MCF 10A (cell line): ENCODE measurements around the gene IFT20. TPM values are rescaled to one million over a fixed set of nuclear protein-coding genes. Genes with fewer than 3 reads are reported as not detected.

ENCODE experiments used
- BruUV-seq: library from RNA; stranded (reverse); fragments of 400-500 nt; replicated peaks from 2 replicates; lab custom pipeline; 2021; lab: Mats Ljungman, UMichigan
- CTCF ChIA-PET: fragments of 300-600 bp; sonication (Branson Sonifier 250); formaldehyde crosslinking; extraction: SDS; loops from one replicate; lab custom pipeline; 2021; ENCODE audit warnings: antibody characterized with exemption, inconsistent platforms; lab: Yijun Ruan, JAX
- POLR2A ChIA-PET: fragments of 300-600, 350-650 bp; sonication (Branson Sonifier 250); formaldehyde crosslinking; extraction: SDS; loops from one replicate; lab custom pipeline; 2020; ENCODE audit warnings: antibody characterized with exemption, inconsistent platforms; lab: Yijun Ruan, JAX
- DNase-seq: peaks from one replicate; pipeline ENCODE4 v3.0.0-alpha.2; 2018; ENCODE audit not compliant: unreplicated experiment
- H3K27ac Mint-ChIP-seq: one replicate; pipeline ENCODE4 v1.8.0; 2022; ENCODE audit warnings: mild to moderate bottlenecking, low read depth, mixed read lengths; ENCODE audit not compliant: unreplicated experiment
- H3K27me3 Mint-ChIP-seq: one replicate; pipeline ENCODE4 v1.8.0; 2022; ENCODE audit warnings: mixed read lengths; ENCODE audit not compliant: insufficient read depth, unreplicated experiment
- H3K36me3 Mint-ChIP-seq: one replicate; pipeline ENCODE4 v1.8.0; 2022; ENCODE audit warnings: mild to moderate bottlenecking, moderate library complexity, mixed read lengths; ENCODE audit not compliant: insufficient read depth, unreplicated experiment
- H3K4me1 Mint-ChIP-seq: one replicate; pipeline ENCODE4 v1.8.0; 2022; ENCODE audit warnings: mixed read lengths; ENCODE audit not compliant: insufficient read depth, unreplicated experiment
- H3K4me3 Mint-ChIP-seq: one replicate; pipeline ENCODE4 v1.8.0; 2022; ENCODE audit warnings: mild to moderate bottlenecking, moderate library complexity, mixed read lengths; ENCODE audit not compliant: unreplicated experiment
- H3K9me3 Mint-ChIP-seq: one replicate; pipeline ENCODE4 v1.8.0; 2022; ENCODE audit warnings: mixed read lengths; ENCODE audit not compliant: unreplicated experiment
- intact Hi-C: fragments of 100-400 bp; cut with micrococcal nuclease; formaldehyde crosslinking; loops from 2 replicates; pipeline ENCODE4 v1.14.1; 2022
- total RNA-seq: library from RNA; stranded (reverse); gene quantifications from 2 replicates; pipeline ENCODE4 v1.2.3, GENCODE V29; 2022
- TF ChIP-seq, protein P1 (sequence below): fragments of 200-600 bp; IDR thresholded peaks from one replicate; pipeline ENCODE4 v1.8.0; 2022; ENCODE audit warnings: antibody characterized with exemption, mild to moderate bottlenecking; ENCODE audit not compliant: unreplicated experiment

Gene IFT20
- total RNA-seq, 1 experiment from 2014 or later: 29.3 TPM

DNA sequence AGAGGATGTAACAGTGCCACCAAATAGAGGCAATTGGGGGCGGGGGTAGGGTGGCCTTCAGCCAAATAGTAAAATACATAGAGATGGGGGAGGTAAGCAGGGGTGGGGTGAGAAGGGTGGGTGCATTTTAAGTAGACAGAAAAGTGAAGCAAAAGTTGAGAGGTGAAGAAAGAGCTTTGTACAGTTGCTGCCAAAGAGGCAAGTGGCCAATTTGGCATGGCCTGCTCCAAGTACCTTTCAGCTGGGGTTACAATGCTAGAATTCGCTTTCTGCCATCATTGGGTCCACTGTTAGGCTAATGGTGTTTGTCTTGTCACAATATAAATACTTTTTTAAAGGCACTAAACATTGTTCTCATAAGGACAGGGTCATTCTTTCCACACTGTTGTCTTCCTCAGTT lies 21.4 kb downstream of the IFT20 start:
- Mint-ChIP-seq H3K36me3 (no peaks in the 10 kb centered on the region), H3K9me3 (no peaks in the 10 kb centered on the region), H3K27ac (no peak overlapping the region), H3K27me3 (no peaks in the 10 kb centered on the region), H3K4me3 (no peak overlapping the region), H3K4me1 (peaks cover 9% of the 10 kb centered on the region)
- intact Hi-C loops: no loop called here
- TF ChIP-seq, protein P1, sequence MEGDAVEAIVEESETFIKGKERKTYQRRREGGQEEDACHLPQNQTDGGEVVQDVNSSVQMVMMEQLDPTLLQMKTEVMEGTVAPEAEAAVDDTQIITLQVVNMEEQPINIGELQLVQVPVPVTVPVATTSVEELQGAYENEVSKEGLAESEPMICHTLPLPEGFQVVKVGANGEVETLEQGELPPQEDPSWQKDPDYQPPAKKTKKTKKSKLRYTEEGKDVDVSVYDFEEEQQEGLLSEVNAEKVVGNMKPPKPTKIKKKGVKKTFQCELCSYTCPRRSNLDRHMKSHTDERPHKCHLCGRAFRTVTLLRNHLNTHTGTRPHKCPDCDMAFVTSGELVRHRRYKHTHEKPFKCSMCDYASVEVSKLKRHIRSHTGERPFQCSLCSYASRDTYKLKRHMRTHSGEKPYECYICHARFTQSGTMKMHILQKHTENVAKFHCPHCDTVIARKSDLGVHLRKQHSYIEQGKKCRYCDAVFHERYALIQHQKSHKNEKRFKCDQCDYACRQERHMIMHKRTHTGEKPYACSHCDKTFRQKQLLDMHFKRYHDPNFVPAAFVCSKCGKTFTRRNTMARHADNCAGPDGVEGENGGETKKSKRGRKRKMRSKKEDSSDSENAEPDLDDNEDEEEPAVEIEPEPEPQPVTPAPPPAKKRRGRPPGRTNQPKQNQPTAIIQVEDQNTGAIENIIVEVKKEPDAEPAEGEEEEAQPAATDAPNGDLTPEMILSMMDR: no peak
- BruUV-seq: no TSS peak
- ChIA-PET CTCF (no interaction called here), POLR2A (interaction anchor here (1.4 kb wide), 1 partner anchor 21 kb away, joined by 6 read pairs; the partner anchor contains the start of genes IFT20 and TNFAIP1)
- DNase-seq: no peak

DNA sequence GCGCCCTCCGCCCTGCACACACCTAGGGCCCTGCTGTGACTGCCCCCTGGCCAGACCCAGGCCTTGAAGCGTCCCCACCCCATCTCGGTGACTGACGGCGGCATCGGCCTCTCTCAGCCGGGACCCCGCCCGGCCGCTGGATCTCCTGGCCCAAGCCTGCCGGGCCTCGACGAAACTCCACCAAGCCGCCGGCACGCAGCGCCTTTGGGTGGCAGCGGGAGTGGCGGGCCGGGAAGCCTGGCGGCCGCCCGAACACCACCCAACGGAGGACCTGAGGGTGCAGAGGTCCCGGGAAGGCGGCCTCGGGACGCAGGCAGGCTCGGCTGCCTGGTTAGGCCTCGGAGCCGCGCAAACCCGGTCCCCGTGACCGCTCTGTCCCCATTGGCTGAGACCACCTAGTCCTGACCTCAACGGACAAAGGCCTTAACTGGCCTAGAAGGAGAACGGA lies 28.3 kb downstream of the IFT20 start:
- DNase-seq: no peak
- POLR2A ChIA-PET: interaction anchor here (1.1 kb wide), 1 partner anchor 11 kb away, joined by 3 read pairs; no protein-coding TSS in a partner anchor
- intact Hi-C loops: no loop called here
- TF ChIP-seq, protein P1: no peak
- no peak overlapping the region for H3K27ac Mint-ChIP-seq
- CTCF ChIA-PET: no interaction called here
- no peaks in the 10 kb centered on the region for H3K36me3 Mint-ChIP-seq
- H3K4me3 Mint-ChIP-seq: no peak overlapping the region
- H3K27me3 Mint-ChIP-seq: no peaks in the 10 kb centered on the region
- H3K9me3 Mint-ChIP-seq: no peaks in the 10 kb centered on the region
- no peaks in the 10 kb centered on the region for H3K4me1 Mint-ChIP-seq
- no TSS peak for BruUV-seq

DNA sequence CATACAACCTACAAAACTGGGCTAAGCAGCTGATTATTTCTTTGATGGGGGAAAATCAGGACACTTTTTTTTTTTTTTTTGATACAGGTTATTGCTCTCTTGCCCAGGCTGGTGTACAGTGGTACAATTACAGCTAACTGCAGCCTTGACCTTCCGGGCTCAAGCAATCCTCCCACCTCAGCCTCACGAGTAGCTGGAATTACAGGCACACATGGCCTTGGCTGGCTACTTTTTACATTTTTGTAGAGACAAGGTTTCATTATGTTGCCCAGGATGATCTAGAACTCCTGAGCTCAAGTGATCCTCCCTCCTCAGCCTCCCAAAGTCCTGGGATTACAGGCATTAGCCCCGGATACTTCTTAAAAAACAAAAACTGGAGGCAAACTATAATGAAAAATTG lies 36.8 kb downstream of the IFT20 start:
- ChIA-PET CTCF (interaction anchor here (0.7 kb wide), 1 partner anchor 867 kb away, joined by 4 read pairs; no protein-coding TSS in a partner anchor), POLR2A (no interaction called here)
- TF ChIP-seq, protein P1: no peak
- intact Hi-C loops: no loop called here
- BruUV-seq: no TSS peak
- Mint-ChIP-seq H3K27me3 (no peaks in the 10 kb centered on the region), H3K4me3 (no peak overlapping the region), H3K4me1 (no peaks in the 10 kb centered on the region), H3K36me3 (no peaks in the 10 kb centered on the region), H3K27ac (no peak overlapping the region), H3K9me3 (no peaks in the 10 kb centered on the region)
- no peak for DNase-seq

DNA sequence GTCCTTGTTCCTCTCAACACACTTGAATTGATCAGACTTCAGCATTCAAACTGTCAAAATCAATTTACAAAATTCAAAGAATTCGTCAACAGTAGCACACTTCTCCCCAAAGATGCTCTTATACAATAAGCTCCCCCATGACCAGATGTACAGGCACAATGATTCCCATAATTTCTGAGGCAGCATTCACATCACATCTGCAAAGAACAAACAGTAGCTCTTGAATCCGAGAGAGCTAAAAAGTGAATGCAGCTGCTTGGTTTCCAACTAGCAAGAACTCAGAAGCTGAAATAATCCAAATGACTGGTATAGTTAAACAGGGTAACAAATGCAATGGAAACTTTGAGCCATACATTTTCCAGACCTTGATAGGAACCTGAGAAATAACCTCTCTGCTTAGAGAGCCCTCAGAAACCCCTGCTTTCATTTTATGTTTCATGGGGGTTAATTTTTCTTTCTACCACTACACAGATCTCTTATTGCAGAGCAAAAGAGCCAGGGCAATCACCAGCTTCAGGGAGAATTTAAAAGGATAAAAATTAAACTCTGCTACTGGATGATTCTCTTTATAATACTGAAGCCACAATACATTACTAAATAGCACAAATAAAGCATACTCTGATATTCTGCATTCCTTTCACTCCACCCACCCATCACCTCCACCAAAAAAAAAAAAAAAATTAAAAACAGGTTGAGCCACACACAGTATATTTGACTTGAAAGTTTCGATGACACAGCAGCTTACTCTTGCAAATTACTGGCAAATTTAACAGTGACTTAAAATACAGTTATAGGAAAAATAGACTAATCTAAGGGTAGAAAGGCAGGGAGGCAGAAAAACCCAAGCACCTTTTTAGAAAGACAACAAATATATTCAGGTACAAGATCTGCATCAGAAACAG lies 39.3 kb downstream of the IFT20 start:
- Mint-ChIP-seq H3K36me3 (no peaks in the 10 kb centered on the region), H3K4me3 (no peak overlapping the region), H3K4me1 (no peaks in the 10 kb centered on the region), H3K27me3 (no peaks in the 10 kb centered on the region), H3K27ac (no peak overlapping the region), H3K9me3 (no peaks in the 10 kb centered on the region)
- CTCF ChIA-PET: no interaction called here
- TF ChIP-seq, protein P1: no peak
- POLR2A ChIA-PET: interaction anchor here (0.7 to 1.3 kb wide), 2 partner anchors 9 to 11 kb away, joined by 3 read pairs; no protein-coding TSS in a partner anchor
- no peak for DNase-seq
- intact Hi-C loops: no loop called here
- BruUV-seq: no TSS peak
